ENCODE data around the gene PLAGL2.
"Not testable (repeated sequence)": the region's sequence is repeated elsewhere in the genome, so short reads cannot be mapped to it uniquely, and the experiment has no call there.

The PLAGL2 gene

GRCh38 chr20:32203356-32204204 lies 4.0 kb downstream of the PLAGL2 start:
- DNase-seq, result no peak

- no peak for DNase-seq
Observed at GRCh38 chr20:32201977-32202363, 5.6 kb downstream of the PLAGL2 start.

GRCh38 chr20:32201296-32201976 lies 6.1 kb downstream of the PLAGL2 start:
- no peak for DNase-seq

GRCh38 chr20:32199006-32199405 lies 8.5 kb downstream of the PLAGL2 start:
- DNase-seq, result no peak

- not testable (repeated sequence) for DNase-seq
Observed at GRCh38 chr20:32197136-32197535, 10.4 kb downstream of the PLAGL2 start.

- not testable (repeated sequence) for DNase-seq
Observed at GRCh38 chr20:32196613-32197012, 10.9 kb downstream of the PLAGL2 start.

- no peak for DNase-seq
Observed at GRCh38 chr20:32195581-32195980, 12.0 kb downstream of the PLAGL2 start.

- no peak for DNase-seq
Observed at GRCh38 chr20:32193996-32194395, 13.5 kb downstream of the PLAGL2 start.

GRCh38 chr20:32193336-32193735 lies 14.2 kb downstream of the PLAGL2 start:
- not testable (repeated sequence) for DNase-seq

GRCh38 chr20:32192698-32193097 lies 14.8 kb downstream of the PLAGL2 start:
- DNase-seq, result no peak

- DNase-seq, result no peak
Observed at GRCh38 chr20:32191873-32192272, 15.7 kb downstream of the PLAGL2 start.

GRCh38 chr20:32191422-32191821 lies 16.1 kb downstream of the PLAGL2 start:
- no peak for DNase-seq

- DNase-seq, result no peak
Observed at GRCh38 chr20:32190616-32191415, 16.7 kb downstream of the PLAGL2 start.

GRCh38 chr20:32189691-32190615 lies 17.6 kb downstream of the PLAGL2 start:
- DNase-seq, result peak; percentile 37

GRCh38 chr20:32189123-32189410 lies 18.5 kb downstream of the PLAGL2 start:
- no peak for DNase-seq

GRCh38 chr20:32188376-32189122 lies 19.0 kb downstream of the PLAGL2 start:
- no peak for DNase-seq

- no peak for DNase-seq
Observed at GRCh38 chr20:32186506-32186905, 21.0 kb downstream of the PLAGL2 start.

- no peak for DNase-seq
Observed at GRCh38 chr20:32184961-32185603, 22.5 kb downstream of the PLAGL2 start.

GRCh38 chr20:32183947-32184635 lies 23.5 kb downstream of the PLAGL2 start:
- DNase-seq, result no peak

GRCh38 chr20:32181606-32182005 lies 25.9 kb downstream of the PLAGL2 start:
- DNase-seq, result no peak

- DNase-seq, result no peak
Observed at GRCh38 chr20:32179934-32180333, 27.6 kb downstream of the PLAGL2 start.

Data from central memory CD4-positive, alpha-beta T cell (primary cell).